Measurements from ENCODE around the gene NAXE.
"Not testable (repeated sequence)": the region's sequence is repeated elsewhere in the genome, so short reads cannot be mapped to it uniquely, and the experiment has no call there.

Gene NAXE

GRCh38 chr1:156594190-156594589 lies 2.6 kb downstream of the NAXE start:
- DNase-seq: no peak

- DNase-seq: no peak
Measured at GRCh38 chr1:156595016-156595415, 3.4 kb downstream of the NAXE start.

- no peak for DNase-seq
Measured at GRCh38 chr1:156596426-156596825, 4.8 kb downstream of the NAXE start.

GRCh38 chr1:156598125-156598524 lies 6.5 kb downstream of the NAXE start:
- no peak for DNase-seq

GRCh38 chr1:156598731-156599432 lies 7.3 kb downstream of the NAXE start:
- DNase-seq: no peak

- no peak for DNase-seq
Measured at GRCh38 chr1:156599811-156600210, 8.2 kb downstream of the NAXE start.

GRCh38 chr1:156600733-156601121 lies 9.2 kb downstream of the NAXE start:
- DNase-seq: no peak

GRCh38 chr1:156601122-156601830 lies 9.7 kb downstream of the NAXE start, which contains the start of gene GPATCH4:
GPATCH4 (minus strand) TSS chr1:156601479.
- peak; percentile 91 for DNase-seq

- no peak for DNase-seq
Measured at GRCh38 chr1:156601892-156602291, 10.3 kb downstream of the NAXE start.

GRCh38 chr1:156602557-156602993 lies 11.0 kb downstream of the NAXE start:
- peak; percentile 25 for DNase-seq

- not testable (repeated sequence) for DNase-seq
Measured at GRCh38 chr1:156607344-156607743, 15.8 kb downstream of the NAXE start.

- peak; percentile 84 for DNase-seq
Measured at GRCh38 chr1:156608036-156608674, 16.6 kb downstream of the NAXE start.

- DNase-seq: peak; percentile 25
Measured at GRCh38 chr1:156608981-156609380, 17.4 kb downstream of the NAXE start.

GRCh38 chr1:156610072-156610471 lies 18.5 kb downstream of the NAXE start:
- not testable (repeated sequence) for DNase-seq

GRCh38 chr1:156612666-156613065 lies 21.1 kb downstream of the NAXE start:
- DNase-seq: no peak

GRCh38 chr1:156615946-156616345 lies 24.4 kb downstream of the NAXE start:
- peak; percentile 58 for DNase-seq

GRCh38 chr1:156616463-156616862 lies 24.9 kb downstream of the NAXE start:
- DNase-seq: peak; percentile 87

- DNase-seq: peak; percentile 28
Measured at GRCh38 chr1:156618853-156619581, 27.4 kb downstream of the NAXE start, which contains the start of gene HAPLN2. HAPLN2 (plus strand) TSS chr1:156619415; CDS start chr1:156623491, 4,076 bp downstream.

- DNase-seq: no peak
Measured at GRCh38 chr1:156619582-156619955, 28.0 kb downstream of the NAXE start.

- DNase-seq: no peak
Measured at GRCh38 chr1:156622581-156623297, 31.2 kb downstream of the NAXE start.

- peak; percentile 19 for DNase-seq
Measured at GRCh38 chr1:156623946-156624813, 32.6 kb downstream of the NAXE start.

Data from NCI-H2227 treated with DMSO at 0.1 percent for 48 hours (cell line).